Stimulated activated CD4-positive, alpha-beta T cell treated with anti-CD3 and anti-CD28 coated beads, Interleukin-15, amount 100 ng/mL, for 1 hour (primary cell): ENCODE results near the gene RAB40C.
A peak's percentile ranks its signal among the peaks of the same experiment; 100 is the strongest.

Experiments
- DNase-seq, 2 donors: peaks; one replicate each; pipeline ENCODE4 v3.0.0-alpha.2; 2020; ENCODE audit warnings: low read depth in 1 of 2, low spot score in 1 of 2

RAB40C gene

DNA sequence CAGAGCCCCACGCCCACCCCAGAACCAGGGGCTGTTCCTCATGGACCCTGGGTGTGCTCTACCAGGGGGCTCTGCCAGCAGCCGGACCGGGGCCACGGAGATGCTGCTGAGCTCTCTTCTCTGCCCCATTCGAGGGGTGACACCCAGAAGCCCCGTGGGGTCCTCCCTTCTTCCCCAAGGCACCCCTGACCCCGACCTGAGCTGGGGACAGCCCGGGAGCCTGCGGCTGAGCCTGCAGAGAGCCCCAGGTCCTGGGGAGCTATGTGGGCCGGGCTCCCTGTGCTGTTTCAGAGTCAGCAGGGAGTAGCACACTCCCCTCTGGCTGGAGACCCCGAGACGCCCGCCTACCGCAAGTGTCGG lies 30.9 kb upstream of the RAB40C start:
- DNase-seq: no peak

DNA sequence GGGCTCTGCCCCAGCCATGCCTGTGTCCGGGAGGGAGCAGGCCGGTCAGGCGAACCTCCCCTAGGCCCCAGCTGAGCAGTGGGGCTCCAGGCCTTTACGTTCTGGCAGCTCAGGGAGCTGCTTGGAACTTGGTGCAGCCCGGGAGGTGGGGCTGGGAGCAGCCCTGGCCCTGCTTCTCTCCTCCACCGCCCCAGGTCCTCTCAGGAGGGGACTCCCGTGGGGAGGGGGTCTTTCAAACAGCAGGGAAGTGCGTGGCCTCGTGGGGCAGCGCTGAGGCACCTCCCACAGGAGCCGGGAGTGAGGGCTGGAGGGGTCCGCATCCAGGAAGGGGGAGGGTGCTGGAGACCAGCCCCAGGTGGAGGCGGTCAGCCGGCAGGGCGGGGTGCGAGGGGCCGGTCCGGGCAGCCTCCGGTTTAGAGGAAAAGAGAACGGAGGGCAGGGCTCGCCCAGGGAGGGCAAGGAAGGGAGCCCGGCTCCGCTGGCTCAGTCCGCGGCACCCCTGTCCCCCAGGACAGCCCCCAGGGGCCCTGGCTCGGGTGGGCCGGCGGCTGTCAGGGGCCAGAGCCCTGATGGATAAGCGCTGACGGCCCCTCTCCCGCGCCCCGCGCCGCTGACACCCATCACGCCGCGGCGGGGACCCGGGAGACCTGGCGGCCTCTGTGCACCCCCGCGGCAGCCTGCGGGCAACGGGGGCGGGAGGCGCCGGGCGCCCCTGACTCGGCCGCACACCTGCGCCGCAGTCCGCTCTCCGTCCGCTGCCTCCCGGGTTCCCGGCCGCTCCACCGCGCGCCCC lies 30.3 kb upstream of the RAB40C start:
- DNase-seq: no peak

DNA sequence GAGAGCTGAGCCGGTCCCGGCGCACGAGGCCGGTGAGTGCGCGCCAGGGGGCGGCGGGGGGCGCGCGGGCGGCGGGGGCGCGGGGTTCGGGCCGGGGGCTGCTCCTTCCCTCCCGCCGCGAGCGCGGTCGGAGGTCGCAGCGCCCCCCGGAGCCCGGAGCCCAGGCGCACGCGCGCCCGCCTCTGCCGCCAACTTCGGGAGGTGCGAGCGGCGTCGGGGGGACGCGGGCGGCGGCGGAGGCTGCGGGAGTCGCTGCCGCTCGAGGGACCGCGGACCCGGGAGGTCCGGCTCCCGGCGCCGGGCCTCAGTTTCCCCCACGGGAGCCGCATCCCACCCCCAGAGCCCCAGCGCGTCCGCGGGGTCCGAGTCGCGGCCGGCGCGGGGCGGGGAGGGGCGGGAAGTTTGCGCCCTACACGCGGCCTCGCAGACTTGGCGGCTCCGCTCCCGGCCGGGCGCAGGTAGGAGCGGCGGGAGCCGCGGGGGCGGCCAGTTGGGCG lies 29.6 kb upstream of the RAB40C start, which contains the start of gene PRR35:
Gene PRR35, plus strand, starts transcription at position 191 of the 497 bp plus-strand sequence. CDS start 2,901 bp downstream, outside the sequence.
- no peak for DNase-seq

DNA sequence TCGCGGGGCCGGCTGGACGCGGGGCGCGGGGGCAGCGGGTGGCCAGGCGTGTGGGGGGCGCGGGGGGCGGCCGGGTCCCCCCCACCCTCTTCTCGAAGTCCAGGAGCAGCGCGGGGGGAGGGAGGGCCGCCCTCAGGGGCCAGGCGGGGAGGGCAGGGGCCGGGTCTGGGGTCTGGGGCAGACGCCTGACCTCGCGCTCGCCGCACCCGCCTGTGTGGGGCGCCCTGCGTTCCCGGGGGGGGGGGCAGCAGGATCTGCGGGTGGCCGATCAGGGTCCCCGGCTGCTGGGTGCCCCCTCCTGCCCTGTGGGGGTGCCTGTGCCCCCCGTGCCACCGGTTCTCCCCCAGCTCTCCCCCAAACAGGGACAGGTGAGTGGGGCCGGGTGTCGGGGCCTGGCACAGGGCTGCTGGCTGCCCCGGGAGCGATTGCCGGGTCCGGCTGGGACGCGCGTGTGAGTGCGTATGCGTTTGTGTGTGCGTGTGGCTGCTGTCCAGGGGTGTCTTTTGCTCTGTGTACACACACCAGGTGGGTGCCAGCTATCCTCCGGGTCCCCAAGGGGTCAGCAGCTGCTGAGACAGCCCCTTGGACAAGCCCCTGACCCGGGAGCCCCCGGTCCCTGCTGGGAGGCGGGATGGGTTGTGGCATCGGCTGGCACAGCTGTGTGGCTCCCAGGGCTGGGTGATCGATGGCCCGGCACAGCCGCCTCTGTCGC lies 29.0 kb upstream of the RAB40C start:
- no peak for DNase-seq

DNA sequence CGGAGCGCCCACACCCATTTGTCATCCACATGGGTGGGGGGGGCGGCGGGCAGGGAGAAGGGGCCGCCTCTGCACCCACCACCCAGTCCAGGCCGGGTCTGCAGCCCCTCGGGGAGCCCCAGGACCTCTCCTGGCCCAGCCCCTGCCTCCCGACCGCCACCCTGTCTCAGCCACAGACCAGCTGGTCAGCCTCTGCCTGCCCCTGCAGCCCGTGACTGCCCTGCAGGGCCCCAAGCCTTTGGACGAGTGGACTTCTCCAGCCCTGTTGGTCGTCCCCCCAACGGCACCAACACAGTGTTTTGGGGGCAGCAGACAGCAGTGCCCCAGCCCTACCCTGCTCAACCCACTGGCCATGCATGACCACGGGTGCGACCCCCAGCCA lies 28.5 kb upstream of the RAB40C start:
- no peak for DNase-seq

DNA sequence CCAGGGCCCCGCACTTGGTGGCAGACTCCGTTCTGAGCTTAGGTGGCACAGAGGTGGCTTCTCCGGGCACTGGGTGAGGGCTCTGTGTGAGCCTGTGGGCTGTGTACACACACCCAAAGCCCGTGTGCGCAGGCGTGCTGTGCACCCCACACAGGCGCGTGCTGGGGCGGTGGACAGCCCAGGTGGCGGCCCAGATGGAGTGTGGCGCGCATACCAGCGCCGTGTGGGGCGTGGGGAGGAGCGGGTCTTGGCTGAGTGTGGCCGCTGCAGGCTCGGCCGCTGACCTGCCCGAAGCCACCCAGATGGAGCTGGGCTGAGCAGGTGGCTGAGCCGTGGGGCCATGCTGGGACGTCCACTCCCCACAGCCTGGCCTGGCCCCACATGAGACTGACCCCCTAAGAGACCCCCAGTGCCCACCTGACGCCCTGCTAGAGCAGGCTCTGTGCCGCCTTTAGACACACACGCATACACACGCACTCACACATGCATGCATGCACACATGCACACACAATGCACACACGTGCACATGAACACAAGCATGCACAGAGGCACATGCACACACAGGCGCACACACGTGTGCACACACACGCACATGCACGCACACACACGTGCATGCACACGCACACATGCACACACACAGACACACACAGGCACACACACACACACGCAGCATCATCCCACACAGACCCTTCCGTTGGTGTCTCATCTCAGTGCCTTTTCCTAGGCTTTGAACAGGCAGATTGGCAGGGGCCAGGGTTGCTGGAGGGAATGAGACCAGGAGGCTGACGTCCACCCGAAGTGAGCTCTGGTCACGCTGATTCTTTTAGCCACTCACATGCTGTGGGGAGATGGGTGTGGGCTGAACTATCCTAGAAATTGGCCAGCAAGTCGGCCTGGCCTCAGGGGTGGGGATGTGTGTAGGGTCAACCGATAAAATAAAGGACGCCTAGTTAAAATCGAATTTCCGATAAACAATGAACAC lies 27.6 kb upstream of the RAB40C start:
- DNase-seq: no peak

DNA sequence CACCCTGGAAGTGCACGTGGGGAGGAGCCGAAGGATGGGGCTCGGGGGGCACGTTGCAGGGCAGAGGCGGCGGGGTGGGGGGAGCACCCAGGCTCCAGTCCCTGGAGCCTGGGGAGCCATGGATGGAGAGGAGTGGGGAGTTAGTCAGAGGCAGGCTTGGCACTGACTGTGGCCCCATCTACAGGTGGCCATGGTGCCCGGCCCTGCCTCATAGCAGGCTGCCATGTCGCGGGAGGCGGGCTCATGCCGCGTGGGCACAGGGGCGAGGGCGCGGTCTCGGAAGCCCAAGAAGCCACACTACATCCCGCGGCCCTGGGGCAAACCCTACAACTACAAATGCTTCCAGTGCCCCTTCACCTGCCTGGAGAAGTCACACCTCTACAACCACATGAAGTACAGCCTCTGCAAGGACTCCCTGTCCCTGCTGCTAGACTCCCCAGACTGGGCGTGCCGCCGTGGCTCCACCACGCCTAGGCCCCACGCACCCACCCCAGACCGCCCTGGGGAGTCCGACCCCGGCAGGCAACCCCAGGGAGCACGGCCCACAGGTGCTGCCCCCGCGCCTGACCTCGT lies 26.7 kb upstream of the RAB40C start:
- no peak for DNase-seq

DNA sequence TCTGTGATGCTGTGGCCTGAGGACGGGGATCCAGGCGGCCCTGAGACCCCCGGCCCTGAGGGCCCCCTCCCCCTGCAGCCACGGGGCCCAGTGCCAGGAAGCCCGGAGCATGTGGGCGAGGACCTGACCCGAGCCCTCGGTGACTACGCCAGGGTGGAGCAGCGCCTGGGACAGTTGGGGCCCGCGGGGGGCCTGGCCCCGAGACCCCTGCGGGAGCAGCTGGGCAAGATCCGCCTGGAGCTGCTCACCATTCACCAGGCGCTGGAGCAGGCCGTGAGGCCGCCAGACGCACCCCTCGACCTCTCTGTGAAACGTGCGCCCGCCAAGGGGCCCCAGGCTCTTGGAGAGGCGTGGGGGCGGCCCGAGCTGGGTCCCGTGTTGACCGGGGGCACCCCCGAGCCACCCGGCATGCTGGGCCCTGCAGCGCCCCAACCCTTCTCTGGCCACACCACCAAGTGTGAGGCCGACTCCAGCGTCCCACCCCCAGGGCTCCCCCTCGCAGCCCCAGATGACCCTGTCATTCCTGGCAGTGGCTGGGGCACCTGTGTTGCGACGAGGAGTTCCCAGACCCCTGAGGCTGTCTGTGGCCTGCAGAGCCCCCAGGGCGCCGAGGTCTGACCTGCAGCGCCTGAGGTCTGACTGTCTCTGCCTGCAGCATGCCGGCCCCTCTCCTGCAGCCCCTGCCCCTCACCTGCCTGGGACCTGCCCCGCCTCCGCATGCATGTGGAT lies 25.0 kb upstream of the RAB40C start:
- no peak for DNase-seq

DNA sequence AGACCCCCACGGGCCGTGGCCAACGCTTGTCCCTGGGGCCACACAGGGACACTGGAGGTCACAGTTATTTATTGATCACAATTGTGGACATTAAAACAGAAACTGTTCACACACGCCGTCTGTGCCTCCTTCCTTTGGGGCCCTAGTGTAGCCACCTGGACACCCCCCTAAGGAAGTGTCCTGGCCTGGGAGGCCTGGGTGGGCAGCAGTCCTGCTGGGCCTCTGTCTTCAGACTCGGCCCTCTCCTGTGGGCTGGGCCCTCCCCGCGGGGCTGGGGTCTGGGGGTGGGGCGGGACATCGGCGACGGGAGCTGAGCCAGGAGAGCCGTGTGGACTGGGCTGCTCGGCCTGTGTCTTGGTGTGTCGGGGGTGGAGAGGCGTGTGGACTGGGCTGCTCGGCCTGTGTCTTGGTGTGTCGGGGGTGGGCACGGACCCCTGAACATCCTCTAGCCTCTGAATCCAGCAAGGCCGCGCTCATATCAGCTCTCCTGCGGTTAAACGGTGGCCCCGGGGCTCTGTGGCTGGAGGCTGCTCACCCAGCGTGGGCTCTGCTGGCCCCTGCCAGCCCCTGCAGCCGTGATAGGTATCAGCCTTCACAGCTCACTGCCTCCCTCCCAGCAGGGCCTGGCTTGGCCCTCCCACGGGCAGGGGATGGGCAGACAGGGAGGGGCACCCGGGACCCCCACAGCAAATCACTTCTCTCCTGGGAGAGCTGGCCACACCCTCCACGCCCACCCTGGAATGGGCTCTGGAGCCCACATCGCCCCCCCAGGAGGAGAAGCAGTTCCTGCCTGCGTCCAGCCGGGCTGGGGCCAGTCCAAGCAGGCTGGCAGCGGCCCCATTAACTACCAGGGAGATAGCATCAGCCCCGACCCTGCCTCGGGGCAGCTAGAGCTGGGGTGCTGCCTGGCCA lies 24.2 kb upstream of the RAB40C start:
- no peak for DNase-seq

DNA sequence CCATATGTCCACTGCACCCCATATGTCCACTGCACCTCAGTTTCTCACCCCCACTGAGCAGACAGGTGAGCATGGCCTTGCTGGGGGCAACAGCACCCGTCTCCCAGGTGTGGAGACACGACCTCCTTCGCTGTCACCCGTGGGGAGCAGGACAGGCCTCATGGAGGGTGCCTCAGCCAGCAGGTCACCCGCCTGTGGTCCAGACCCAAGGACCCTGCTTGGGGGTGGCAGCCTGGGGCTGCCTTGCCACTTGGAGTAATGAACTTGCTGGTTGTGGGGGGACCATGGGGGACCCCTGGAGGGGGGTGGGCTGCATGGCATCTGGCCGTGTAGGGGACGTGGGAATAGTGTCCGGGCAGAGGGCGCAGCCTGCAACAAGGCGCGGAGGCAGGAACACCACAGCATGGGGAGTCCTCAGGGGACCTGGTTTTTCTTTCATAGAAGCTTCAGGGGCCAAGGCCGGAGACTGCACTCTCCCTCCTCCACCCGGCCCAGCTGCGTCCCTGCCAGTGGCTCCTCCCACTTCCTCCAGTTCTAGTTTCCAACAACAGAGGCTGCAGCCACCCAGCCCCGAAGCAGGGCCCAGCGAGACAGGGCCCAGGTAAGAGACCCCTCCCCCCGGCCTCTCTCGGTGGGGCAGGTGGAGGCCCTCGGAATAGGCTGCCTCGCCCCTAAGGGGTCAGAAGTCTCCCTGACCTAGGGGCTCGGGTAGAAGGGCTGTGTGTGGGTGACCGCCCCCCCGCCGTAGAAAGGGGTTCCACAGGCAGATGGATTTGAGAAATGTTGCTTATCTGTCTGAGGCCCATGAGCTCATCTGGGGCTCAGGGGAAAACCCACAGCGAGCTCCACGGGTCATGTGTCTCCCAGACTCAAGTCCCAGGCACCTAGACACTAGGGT lies 23.1 kb upstream of the RAB40C start, which contains the start of gene NHLRC4:
Gene NHLRC4, plus strand, starts transcription at position 531 of the 898 bp plus-strand sequence. CDS start 1,043 bp downstream, outside the sequence.
- no peak for DNase-seq

DNA sequence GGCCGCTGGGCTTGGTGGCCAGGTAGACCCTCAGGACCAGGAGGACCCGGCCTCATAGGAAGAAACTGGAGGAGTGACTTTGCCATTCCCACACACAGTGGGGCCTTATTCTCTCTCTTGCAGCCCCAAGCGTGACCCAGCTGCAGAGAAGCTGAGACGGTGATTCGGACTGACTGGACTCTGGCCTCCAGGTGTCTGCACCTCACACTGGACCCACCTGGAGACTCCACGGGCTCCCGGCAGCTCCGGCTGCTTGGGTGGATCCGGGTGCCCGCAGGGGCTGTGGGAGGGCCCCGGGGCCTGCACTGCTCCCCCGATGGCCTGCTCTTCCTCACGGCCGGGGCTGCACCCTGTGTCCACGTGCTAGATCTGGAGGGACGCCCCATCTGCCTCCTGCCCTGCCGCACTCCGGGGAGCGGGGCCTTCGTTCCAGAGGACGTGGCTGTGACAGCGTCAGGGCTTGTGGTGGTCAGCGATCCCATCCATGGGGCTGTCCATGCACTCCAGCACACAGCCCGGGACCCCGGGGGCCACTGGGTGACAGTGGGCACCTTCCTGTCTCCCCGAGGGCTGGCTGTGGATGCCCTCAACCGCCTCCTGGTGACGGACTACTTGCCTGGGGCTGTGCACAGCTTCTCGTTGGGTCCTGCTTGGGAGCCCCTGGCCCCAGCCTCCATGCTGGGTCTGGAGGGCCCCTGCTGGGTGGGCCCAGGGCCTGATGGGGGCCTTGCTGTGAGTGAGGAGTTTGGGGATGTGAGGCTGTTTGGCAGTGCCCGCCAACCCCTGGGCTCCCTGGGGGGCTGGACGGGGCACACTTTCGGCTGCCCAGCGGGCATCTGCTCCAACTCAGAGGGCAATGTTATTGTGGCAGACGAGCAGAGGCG lies 22.3 kb upstream of the RAB40C start:
- no peak for DNase-seq

DNA sequence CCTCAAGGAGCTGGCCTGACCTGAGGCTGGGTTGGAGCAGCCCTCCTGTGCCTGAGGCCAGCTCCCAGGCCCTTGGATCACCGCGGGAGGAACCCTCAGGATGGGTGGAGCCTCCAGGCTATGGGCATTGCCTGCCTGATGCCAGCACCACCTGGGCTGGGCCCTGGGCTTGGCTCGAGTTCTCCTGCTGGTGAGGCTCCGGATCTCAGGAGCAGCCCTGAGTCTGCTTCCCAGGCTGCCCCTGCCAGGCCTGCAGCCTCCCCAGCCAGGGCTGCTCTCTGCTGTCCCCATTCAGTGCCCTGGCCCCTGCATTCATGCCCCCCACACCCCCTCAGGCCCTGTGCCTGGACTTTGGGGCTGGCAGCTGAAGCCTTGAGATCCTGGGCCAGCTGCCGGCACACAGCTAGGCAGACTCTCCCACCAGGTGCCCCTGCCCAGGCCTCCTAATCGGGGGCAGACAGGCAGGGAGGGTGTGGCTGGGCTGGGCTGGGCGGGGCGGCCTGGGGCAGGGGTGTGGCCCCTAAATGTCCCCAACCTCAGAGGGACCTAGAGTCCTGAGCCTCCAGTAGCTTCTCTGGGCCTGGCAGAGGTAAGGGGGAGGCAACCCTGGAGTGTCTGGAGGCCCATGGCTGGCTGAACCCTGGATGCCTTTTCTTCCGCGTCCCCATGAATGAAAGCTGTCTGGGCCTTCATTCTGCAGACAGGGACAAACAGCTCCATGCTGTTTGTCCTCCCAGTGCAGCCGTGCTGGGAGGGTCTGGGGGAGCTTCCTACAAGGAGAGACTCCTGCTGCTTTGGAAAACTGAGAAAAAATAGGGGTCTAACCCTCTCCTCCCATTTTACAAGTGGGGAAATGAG lies 21.2 kb upstream of the RAB40C start:
- DNase-seq: no peak

DNA sequence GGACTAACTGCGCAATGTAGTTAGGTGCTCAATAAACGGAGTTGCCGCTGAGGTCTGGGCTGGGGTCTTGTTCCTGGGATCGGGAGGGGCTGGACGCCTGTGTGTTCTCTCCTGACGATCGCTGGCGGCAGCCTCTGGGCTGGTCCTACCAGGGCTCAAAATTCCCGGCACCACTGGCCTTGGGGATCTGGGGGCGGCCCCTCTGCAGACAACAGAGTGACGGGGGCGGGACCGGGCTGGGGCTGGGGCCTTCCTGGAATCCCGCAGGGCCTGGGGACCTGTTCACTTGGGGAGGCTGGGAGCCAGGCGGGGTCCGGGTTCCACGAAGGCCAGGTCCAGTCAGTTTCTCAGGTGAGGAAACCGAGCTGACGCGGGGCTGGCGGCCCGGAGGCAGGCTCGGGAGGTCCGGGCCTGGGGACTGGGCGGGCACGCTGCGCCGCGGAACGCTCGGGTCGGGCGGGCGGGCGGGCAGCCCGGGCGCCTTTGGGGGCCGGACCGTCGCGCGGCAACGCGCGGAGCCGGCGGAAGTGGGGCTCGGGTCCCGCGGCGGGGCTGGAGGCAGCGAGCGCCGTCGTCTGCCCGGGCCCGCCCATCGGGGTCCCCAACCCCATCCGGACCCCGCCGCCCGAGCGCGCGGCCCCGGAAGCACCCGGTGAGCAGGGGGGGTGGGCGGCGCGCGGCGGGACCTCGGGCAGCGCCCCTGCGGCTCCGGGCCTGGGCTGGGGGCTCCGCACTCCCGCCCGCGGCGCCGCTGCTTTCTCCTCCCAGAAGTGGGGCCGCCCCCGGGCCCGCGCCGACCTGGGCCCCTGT lies 20.2 kb upstream of the RAB40C start, which contains the start of gene PIGQ:
Gene PIGQ, plus strand, starts transcription at position 524 of the 810 bp plus-strand sequence. CDS start 4,107 bp downstream, outside the sequence.
- DNase-seq: peak; percentile 48 to 59

DNA sequence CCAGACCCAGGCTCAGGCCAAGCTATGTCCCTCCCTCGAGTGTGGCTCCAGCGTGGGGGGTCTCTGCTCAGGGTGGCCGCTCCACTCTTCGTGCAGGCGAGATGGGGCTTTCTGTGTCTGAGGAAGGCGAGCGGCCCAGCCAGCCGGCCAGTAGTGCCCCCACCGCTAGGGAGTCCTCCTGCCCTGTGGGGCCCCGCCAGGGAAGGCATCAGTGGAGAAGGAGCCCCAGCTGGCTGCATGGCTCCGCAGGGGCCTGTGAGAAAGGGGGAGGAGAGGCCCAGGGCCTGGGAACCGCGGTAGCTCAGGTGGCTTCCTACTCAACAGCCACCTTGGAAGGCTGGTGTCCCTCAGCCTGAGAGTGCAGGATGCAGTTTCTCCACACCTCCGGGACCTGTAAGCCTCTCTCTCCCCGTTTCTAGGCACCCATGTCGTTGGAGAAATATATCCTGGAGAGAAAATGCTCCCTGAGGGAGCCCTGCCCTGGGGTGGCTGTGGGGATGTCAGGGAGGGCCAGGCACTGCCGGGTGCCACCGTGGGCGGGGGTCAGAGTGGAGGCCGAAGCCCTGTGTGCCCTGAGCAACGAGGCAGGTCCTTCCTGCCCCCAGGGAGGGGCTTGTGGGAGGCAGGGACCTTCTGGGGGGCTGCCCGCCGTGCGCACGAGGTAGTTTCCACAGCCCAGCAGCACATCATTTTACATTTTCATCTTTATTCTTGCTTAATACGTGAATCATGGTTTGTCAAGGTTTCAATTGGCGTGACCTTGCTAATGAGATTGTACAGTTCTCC lies 16.8 kb upstream of the RAB40C start:
- no peak for DNase-seq
